Measurements from ENCODE around the gene PCBP1. TPM values are rescaled to one million over a fixed set of nuclear protein-coding genes. Genes with fewer than 3 reads are reported as not detected.

The PCBP1 gene
- total and polyA plus RNA-seq, 2 donors from 2014 or later, result 224 to 298 TPM

DNA sequence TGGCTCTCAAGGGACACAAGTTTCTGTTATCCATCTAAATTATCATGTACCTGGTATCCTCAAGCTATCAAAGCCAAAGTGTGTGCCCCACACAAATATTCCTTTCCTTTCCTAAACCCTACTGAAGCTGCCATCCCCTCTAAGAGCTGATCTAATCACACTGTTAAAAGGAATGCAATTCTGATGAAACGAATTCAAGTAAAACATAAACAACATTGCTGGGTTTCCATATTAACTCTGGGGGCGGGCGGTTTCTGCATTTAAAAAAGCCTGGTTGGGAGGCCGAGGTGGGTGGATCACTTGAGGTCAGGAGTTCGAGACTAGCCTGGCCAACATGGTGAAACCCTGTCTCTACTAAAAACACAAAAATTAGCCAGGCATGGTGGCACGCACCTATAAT lies 41.9 kb upstream of the PCBP1 start:
- Histone ChIP-seq H3K27me3 (ENCODE audit: control insufficient read depth, insufficient read depth, low read length) (no peaks in the 10 kb centered on the region), H3K4me3 (ENCODE audit: low read length in 3 of 3) (no peak overlapping the region), H3K4me1 (ENCODE audit: control insufficient read depth in 2 of 3, insufficient read depth in 2 of 3, low read depth in 1 of 3, low read length in 3 of 3) (peaks cover 0 to 5% (median 0%) of the 10 kb centered on the region in 3 donors), H3K27ac (ENCODE audit: low read depth in 2 of 2, low read length in 2 of 2) (peak overlapping the region in 1 of 2 donors; percentile 78), H3K36me3 (ENCODE audit: control insufficient read depth in 2 of 3, insufficient read depth in 3 of 3, low read length in 3 of 3) (peaks cover 0 to 15% (median 6%) of the 10 kb centered on the region in 3 donors), H3K9ac (ENCODE audit: low read length in 3 of 3) (no peak overlapping the region), H3K9me3 (ENCODE audit: control insufficient read depth in 2 of 3, insufficient read depth in 1 of 3, low read length in 3 of 3) (no peaks in the 10 kb centered on the region)
- no peak for DNase-seq
- intact Hi-C loops (cut with DNase I), result no loop called here
- no peak for FAIRE-seq
- TF ChIP-seq, protein P1, sequence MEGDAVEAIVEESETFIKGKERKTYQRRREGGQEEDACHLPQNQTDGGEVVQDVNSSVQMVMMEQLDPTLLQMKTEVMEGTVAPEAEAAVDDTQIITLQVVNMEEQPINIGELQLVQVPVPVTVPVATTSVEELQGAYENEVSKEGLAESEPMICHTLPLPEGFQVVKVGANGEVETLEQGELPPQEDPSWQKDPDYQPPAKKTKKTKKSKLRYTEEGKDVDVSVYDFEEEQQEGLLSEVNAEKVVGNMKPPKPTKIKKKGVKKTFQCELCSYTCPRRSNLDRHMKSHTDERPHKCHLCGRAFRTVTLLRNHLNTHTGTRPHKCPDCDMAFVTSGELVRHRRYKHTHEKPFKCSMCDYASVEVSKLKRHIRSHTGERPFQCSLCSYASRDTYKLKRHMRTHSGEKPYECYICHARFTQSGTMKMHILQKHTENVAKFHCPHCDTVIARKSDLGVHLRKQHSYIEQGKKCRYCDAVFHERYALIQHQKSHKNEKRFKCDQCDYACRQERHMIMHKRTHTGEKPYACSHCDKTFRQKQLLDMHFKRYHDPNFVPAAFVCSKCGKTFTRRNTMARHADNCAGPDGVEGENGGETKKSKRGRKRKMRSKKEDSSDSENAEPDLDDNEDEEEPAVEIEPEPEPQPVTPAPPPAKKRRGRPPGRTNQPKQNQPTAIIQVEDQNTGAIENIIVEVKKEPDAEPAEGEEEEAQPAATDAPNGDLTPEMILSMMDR (IDR thresholded peaks at IDR 0.05; ENCODE audit: borderline replicate concordance, extremely low read depth, insufficient read depth), result no peak

DNA sequence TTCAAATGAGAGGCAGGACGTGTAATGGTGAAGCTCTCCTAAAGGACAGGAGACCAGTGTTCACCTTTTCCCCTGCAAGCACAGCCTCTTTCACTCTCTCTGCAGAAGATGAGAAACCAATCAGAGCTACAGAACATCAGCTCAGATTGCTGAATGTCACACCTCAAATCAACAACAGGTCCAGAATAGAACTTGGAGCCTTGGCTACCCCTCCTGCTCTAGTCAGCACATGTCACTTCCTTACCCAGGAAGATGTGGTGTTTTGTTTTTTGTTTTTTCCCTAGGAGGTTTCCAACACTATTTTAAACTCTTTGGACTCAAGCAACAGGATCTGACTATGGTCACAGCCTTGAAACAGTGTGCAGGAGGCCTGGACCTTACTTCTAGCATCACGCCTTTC lies 41.3 kb upstream of the PCBP1 start:
- Histone ChIP-seq H3K27ac (ENCODE audit: low read depth in 2 of 2, low read length in 2 of 2) (peak overlapping the region; percentile 24 to 78), H3K36me3 (ENCODE audit: control insufficient read depth in 2 of 3, insufficient read depth in 3 of 3, low read length in 3 of 3) (peaks cover 0 to 19% (median 6%) of the 10 kb centered on the region in 3 donors), H3K9ac (ENCODE audit: low read length in 3 of 3) (peak overlapping the region in 1 of 3 donors; percentile 14), H3K4me1 (ENCODE audit: control insufficient read depth in 2 of 3, insufficient read depth in 2 of 3, low read depth in 1 of 3, low read length in 3 of 3) (peaks cover 0 to 5% (median 0%) of the 10 kb centered on the region in 3 donors), H3K9me3 (ENCODE audit: control insufficient read depth in 2 of 3, insufficient read depth in 1 of 3, low read length in 3 of 3) (no peaks in the 10 kb centered on the region), H3K4me3 (ENCODE audit: low read length in 3 of 3) (no peak overlapping the region), H3K27me3 (ENCODE audit: control insufficient read depth, insufficient read depth, low read length) (no peaks in the 10 kb centered on the region)
- intact Hi-C loops (cut with DNase I), result no loop called here
- TF ChIP-seq, protein P1 (IDR thresholded peaks at IDR 0.05; ENCODE audit: borderline replicate concordance, extremely low read depth, insufficient read depth), result no peak
- DNase-seq (no peak), FAIRE-seq (no peak)

DNA sequence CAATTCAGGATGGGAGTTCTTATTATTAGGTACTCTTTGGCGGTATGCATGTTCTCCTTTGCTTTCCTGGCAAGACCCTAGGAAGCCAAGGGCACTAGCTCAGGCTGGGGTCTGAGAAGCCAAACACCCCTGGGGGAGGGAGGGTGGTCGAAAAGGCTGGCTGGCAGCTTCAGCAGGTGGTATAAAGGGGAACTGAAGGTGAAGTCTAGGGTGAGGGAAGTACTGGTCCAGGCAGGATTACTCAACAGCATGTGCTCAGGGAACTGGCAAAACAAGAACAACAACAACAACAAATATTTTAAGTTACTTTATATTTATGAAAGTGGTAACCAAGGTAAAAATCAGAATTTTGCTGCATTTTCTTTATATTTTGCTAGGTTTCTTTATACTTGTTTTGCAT lies 40.7 kb upstream of the PCBP1 start:
- no peak overlapping the region for H3K9ac ChIP-seq (ENCODE audit: low read length in 3 of 3)
- H3K36me3 ChIP-seq (ENCODE audit: control insufficient read depth in 2 of 3, insufficient read depth in 3 of 3, low read length in 3 of 3), result peaks cover 0 to 21% (median 6%) of the 10 kb centered on the region in 3 donors
- DNase-seq, result no peak

More for the DNA sequence above, 40.7 kb upstream of the PCBP1 start:
- TF ChIP-seq, protein P1 (IDR thresholded peaks at IDR 0.05; ENCODE audit: borderline replicate concordance, extremely low read depth, insufficient read depth), result no peak
- peaks cover 0 to 5% (median 0%) of the 10 kb centered on the region in 3 donors for H3K4me1 ChIP-seq (ENCODE audit: control insufficient read depth in 2 of 3, insufficient read depth in 2 of 3, low read depth in 1 of 3, low read length in 3 of 3)
- intact Hi-C loops (cut with DNase I), result no loop called here
- FAIRE-seq, result no peak
- H3K9me3 ChIP-seq (ENCODE audit: control insufficient read depth in 2 of 3, insufficient read depth in 1 of 3, low read length in 3 of 3), result no peaks in the 10 kb centered on the region
- no peaks in the 10 kb centered on the region for H3K27me3 ChIP-seq (ENCODE audit: control insufficient read depth, insufficient read depth, low read length)
- peak overlapping the region; percentile 24 to 56 for H3K27ac ChIP-seq (ENCODE audit: low read depth in 2 of 2, low read length in 2 of 2)
- H3K4me3 ChIP-seq (ENCODE audit: low read length in 3 of 3), result no peak overlapping the region
